ENCODE results near the gene ABHD17A. TPM values are rescaled to one million over a fixed set of nuclear protein-coding genes. Genes with fewer than 3 reads are reported as not detected.

The ABHD17A gene
- total and polyA plus RNA-seq, 9 of the 15 experiments (the other 6 are each of a cell fraction or from before 2014, with no cell fraction given): 0.04 to 135 (median 21.8) TPM; not detected in 1

GRCh38 chr19:1853295-1854038 lies 31.8 kb downstream of the ABHD17A start (continued):
- TF ChIP-seq ZNF347 (CRISPR knock-in tag; IDR thresholded peaks at IDR 0.05; ENCODE audit: low read depth) (no peak), E2F3 (CRISPR knock-in tag; IDR thresholded peaks at IDR 0.05) (0 out of 2 replicates have a peak, but pooled peaks have one; percentile 38), SREBF1 (IDR thresholded peaks at IDR 0.05; ENCODE audit: borderline replicate concordance, low read depth, low read length) (peak; percentile 64; the same call in 1 of the 2 replicates), NCOA4 (IDR thresholded peaks at IDR 0.05; ENCODE audit: partially characterized antibody) (no peak), ZNF277 (CRISPR knock-in tag; IDR thresholded peaks at IDR 0.05; ENCODE audit: borderline replicate concordance) (no peak), DMBX1 (CRISPR knock-in tag; IDR thresholded peaks at IDR 0.05; ENCODE audit: borderline replicate concordance) (0 out of 2 replicates have a peak, but pooled peaks have one; percentile 35), STAT6 (CRISPR knock-in tag; IDR thresholded peaks at IDR 0.05) (no peak), EZH2 (IDR thresholded peaks at IDR 0.05; ENCODE audit: borderline replicate concordance, low read depth, low read length) (no peak), KLF16 (IDR thresholded peaks at IDR 0.05) (peak; percentile 69), HMGN3 (IDR thresholded peaks at IDR 0.05; ENCODE audit: borderline replicate concordance, extremely low read depth, insufficient read length, low read depth, low read length) (peak; percentile 90), ZNF431 (CRISPR knock-in tag; IDR thresholded peaks at IDR 0.05) (no peak), ILK (tag; IDR thresholded peaks at IDR 0.05; ENCODE audit: borderline replicate concordance, low read depth) (no peak), RB1 (IDR thresholded peaks at IDR 0.05; ENCODE audit: low read depth) (peak; percentile 85), ZMIZ1 (IDR thresholded peaks at IDR 0.05; ENCODE audit: low read depth in 2 of 2, low read length in 2 of 2) (no peak), LARP7 (IDR thresholded peaks at IDR 0.05) (no peak), NRF1 (conservative IDR thresholded peaks at IDR 0.05 in 1 of 2, IDR thresholded peaks at IDR 0.05 in 1 of 2) (peak; percentile 60 to 66; a peak in 3 of 4 replicates), BMI1 (IDR thresholded peaks at IDR 0.05; ENCODE audit: low read length) (no peak; the same call in 1 of the 2 replicates), TOE1 (IDR thresholded peaks at IDR 0.05; ENCODE audit: borderline replicate concordance) (peak; percentile 100), TOE1 (CRISPR knock-in tag; IDR thresholded peaks at IDR 0.05; ENCODE audit: borderline replicate concordance, low read depth) (no peak), FOXK1 (CRISPR knock-in tag; IDR thresholded peaks at IDR 0.05; ENCODE audit: borderline replicate concordance) (no peak), NCOA2 (IDR thresholded peaks at IDR 0.05; ENCODE audit: partially characterized antibody in 2 of 2) (no peak)

Data from K562 (cell line).